Stimulated activated CD4-positive, alpha-beta T cell treated with anti-CD3 and anti-CD28 coated beads, Interleukin-2, amount 100 ng/mL, for 48 hours (primary cell): ENCODE data around the gene LMAN1L.

Experiments
- DNase-seq, 2 donors: peaks; one replicate each; pipeline ENCODE4 v3.0.0-alpha.2; 2020

The LMAN1L gene

GRCh38 chr15:74838746-74839525, 26.3 kb downstream of the LMAN1L start:
- DNase-seq = no peak

DNA sequence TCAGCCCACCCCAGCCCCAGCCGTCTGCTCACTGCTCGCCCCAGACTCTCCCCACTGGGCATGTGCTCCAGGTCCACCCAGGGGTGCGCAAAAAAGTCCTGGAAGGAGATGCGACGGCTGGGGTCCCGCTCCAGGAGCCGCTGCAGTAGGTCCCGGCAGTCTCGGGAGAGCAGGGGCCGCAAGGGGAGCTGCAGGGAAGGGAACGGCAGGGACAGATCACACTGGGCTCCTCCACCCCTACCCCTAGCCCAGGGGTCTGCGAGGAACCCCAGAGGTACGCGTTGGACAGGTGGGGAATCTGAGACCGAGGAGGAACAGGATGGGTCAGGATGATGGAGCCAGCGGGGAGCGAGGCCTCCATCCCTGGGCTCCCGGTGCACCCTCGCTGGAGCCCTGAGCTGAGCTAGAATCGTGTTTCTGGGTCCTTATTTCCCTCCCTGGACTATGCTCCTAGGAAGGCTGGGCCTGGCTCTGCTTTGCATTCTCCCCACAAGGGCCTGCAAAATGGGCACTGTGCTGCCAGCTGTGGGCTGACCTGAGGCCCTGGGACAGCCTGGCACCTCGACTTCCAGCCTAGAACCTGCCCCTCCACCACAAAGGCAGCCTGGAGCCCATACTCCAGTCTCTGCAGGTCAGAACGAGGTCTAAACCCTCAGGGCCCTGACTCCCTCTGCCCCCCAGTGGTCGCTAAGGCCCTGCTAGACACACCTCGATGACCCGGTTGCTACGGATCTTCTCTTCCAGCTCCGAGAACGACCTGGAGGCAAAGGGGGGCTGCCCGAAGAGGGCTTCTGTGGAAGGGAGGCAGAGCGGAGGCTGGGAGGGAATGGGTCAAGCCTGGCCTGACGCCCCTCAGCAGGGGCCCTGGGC, 27.1 kb downstream of the LMAN1L start:
- no peak for DNase-seq

- no peak for DNase-seq
Observed at GRCh38 chr15:74840851-74841775, 28.5 kb downstream of the LMAN1L start.

DNA sequence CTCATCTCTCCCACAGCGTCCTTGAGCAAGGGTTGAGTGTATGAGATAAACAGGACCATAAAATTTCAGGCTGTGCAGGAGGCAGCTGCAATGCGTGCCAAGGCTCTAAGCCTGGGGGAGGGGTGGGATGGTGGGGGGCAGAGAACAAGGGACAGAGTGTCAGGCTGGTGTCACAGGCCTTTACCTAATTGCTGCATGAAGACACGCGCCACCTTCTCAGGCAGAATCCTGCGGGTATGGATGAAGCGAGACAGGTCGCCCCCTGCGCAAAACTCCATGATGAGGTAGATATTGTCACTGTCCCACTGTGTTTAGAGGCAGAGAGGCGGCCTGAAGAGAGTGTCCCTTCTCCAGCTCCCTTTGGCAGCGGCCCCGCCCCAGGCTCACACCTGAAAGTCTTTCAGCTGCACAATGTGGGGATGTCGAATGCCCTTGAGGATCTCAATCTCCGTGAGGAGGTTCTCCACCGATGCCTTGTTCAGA, 29.3 kb downstream of the LMAN1L start:
- DNase-seq = no peak

DNA sequence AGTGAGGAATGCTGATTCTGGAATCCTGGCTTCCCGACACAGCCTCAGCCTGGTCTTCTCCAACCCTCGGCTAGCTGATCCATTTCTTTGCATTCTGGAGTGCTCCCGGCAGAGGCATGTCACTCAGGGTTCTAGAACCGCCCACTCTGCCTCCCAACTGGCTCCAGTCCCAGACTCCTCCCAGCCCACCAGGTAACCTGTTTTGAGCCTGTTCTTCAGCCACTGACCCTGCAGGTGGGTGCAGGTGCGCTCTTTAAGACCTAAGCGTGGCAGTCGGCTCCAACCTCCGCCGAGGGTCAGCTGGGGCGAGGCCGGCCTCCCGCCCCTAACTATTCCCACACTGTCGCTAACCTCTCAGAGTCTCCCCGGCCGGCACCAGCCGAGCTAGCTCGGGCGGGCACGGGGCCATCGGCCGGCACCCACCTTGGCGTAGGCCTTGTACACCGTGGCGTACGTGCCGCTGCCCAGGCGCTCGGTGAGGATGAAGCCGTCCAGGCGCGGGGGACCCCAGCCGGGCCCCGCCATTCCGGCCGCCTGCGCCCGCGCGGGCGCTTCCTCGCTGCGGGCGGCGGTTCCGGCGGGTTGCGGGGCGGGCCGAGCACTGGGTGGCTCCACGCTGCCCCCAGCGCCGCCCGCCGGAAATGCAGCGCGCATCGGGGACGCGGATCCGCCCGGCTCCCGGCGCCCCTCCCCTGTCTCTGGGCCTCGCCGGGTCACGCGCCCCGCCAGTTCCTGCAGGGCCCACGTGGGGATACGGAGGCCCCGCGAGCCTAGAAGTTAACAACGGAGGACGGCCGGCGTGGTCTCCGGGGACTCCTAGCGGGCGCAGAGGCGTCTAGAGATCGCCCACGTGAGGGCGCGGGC, 30.2 kb downstream of the LMAN1L start, which contains the start of gene ULK3:
Gene ULK3, minus strand, starts transcription at position 576 of the 864 bp plus-strand sequence. Its CDS starts 51 bp downstream, at position 525.
- DNase-seq = peak; percentile 93 to 96

DNA sequence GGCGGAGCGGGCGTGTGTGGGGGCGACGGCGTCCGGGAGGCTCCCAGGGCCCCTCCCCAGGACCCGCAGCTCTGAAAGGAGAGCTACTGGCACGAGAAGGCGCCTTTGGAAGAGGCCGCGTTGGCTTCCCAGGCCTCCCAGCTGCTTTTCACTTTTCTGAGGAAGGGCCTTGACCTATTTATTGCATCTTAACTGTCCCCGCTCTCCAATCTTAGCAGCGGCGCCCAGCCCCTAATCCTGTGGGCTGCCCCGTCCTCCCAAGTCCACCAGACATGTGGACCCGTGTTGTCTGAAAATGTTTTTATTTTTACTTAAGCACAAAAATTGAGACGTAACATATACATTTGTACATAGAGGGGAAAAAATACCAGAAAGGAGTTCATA, 30.8 kb downstream of the LMAN1L start:
- no peak for DNase-seq

GRCh38 chr15:74843891-74844299, 31.3 kb downstream of the LMAN1L start:
- no peak for DNase-seq

- DNase-seq = no peak
Observed at GRCh38 chr15:74844319-74845207, 31.9 kb downstream of the LMAN1L start.

DNA sequence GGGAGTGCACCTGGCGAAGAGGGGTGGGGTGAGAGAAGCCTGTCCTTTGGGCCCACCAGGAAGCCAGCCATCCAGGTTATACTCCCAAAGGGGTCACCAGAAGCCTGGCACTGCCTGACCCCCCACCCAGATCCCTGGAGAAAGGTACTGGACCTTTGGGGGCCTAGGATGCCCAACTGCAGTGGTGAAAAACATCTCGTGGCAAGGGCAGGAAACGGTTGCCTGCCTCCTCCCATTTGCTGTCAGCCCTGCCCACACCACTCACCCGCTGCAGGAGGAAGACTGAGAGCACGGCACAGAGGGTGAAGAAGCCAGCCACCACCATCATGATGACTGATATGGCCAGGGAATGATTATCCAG, 32.6 kb downstream of the LMAN1L start:
- DNase-seq = peak; percentile 46 to 47

DNA sequence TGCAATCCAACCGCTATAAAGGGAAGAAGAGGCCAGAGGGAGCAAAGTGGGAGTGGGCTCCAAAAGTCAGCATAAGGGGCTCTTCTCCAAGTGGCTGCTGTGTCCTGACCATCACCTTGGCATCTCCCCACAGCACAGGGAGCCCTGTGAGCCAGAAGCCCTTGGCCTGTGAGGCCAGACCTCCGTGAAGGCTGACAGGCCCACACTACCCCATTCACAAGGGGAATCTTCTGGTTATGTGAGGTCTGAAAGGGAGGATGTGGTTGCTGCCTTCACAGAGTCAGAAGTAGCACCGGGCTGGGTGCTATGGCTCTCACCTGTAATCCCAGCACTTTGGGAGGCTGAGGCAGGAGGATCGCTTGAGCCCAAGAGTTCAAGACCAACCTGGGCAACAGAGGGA, 32.9 kb downstream of the LMAN1L start:
- DNase-seq = no peak

DNA sequence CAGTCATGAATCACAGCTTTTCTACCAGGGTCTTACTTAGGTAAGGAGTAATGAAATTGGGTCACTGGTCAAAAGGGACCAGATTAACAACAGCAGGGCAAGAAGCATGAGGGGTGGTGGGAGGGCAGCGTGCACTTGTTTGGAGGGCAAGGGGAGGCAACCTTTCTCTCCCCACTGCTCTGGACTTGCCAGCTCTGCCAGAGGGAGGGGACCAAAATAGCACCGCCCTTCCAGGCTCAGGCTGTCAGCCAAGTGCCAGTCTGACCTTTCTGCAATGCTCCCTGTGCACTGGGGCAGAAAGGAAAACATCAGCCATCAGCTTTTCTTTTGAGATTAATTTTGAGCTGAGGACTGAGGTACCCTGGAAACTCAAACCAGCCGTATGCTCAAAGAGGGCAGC, 34.8 kb downstream of the LMAN1L start:
- no peak for DNase-seq

DNA sequence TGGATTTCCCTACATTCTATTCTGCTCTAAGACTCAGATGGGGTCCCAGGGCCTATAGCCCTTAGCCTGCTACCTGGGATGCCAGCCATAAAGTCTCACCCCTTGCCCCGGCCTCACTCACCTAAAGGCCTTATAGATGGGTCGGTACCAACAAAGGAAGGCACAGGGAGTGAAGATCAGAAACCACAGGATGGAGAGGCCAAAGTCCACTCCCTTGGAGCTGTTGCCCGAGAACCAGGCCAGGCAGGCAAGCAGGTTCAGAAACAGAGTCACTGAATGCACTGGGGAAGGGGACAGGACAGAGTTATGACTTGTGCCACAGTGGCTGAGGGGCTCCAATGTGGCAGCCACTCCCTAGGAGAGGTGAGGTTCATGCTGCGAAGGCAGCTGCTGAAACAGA, 37.8 kb downstream of the LMAN1L start:
- DNase-seq = no peak

DNA sequence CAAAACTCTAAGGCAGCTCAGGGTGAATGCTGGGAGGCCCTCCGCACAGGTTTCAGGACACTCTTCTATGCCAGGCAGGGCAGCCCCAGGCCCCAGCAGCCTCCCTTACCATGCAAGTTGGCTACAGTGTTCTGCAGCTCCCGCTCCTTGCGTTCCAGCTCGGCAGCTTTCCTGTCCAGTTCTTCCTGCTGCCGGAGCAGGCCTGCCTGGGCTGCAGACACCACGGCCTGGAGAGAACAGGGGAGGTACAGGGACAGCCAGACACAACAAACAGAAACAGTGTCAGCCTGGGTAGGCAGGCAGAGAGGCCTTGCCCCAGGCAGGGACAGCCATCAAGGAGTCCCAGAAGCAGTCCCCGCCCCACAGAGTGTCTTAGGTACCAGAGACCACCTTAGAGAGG, 39.3 kb downstream of the LMAN1L start:
- DNase-seq = no peak

DNA sequence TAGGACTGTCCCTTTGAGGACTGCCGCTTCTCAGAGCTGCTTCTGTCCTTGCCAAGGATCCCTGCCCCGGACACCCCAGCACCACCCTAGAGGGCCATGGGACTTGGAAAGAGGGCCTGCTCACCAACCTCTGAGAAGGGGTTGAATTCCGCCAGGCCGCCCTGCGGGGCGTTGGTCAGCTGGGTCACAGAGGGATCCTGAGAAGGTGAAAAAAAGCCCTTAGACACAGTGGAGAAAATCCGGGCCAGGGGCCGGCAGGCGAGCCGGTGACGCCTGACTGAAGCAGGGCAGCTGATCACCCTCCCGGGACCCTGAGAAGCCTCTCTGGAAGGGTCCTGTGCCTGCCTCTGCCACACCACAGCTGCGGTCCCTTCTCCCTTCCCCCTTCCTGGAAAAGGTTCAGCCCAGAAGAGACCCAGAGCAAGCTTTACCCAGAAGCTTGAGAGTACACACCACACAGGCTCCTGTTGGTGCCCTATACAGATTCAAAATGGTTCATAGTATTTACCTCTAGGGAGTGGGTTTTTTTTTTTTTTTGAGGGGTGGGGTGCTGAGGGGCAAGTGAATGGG, 41.9 kb downstream of the LMAN1L start:
- DNase-seq = no peak

DNA sequence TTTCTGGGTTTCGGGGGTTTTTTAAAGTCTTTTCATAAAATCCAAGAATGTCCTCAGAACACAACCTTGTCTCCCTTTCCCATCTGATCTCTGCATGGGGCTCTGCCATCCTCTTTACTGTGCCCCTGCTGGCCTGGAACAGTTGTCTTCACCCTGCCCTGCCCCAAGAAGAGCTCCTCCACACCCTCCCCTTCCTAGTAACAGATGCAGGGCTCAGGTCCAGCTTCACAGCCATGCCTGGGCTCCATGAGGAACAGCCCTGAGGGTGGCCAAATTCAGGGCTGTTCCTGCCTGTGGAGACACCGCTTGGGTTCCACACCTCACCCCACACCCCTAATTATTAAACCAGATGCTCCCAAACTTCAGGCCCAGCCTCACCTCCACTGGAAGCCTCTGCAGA, 43.2 kb downstream of the LMAN1L start:
- no peak for DNase-seq

DNA sequence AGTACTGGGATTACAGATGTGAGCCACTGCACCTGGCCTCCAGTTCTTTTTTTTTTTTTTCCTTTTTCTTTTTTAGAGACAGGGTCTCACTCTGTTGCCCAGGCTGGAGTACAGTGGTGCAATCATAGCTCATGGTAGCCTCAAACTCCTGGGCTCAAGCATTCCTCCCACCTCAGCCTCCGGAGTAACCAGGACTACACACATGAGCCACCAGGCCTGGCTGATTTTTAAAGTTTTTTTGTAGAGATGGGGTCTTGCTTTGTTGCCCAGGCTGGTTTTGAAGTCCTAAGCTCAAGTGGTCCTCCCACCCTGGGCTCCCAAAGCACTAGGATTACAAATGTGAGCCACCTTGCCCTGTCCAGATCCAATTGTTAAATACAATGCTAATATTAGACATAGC, 43.9 kb downstream of the LMAN1L start:
- no peak for DNase-seq

DNA sequence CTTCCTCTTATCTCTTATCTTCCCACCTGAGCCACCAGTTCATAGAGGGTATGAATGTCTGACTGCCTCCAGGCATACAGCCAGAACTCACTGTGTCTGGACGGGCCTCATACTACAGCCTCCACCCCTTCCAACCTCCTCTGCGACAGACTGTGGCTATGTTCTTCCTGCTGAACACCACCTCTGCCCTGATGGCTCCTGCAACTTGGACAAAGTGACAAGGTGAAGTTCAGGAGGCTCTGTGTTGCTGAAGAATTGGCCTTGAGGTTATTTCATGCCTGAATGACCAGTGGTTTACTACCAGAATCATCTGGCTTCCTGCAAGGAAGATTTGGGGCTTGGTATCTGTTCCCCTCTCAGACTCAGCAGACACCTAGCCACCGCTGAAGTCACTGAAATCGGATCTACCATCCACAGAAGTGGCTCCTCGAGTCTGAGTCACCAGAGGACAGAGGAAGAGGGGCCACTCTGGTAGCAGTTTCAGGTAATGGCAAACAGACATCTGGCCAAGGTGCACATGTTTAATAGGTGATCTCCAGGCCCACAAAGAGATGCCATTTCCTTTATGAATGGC, 44.5 kb downstream of the LMAN1L start:
- no peak for DNase-seq

- no peak for DNase-seq
Observed at GRCh38 chr15:74857671-74858368, 45.2 kb downstream of the LMAN1L start.

GRCh38 chr15:74858369-74858740, 45.7 kb downstream of the LMAN1L start:
- no peak for DNase-seq
